Sigmoid colon (tissue), 7 donors: Measurements from ENCODE around the gene PCBP3. TPM values are rescaled to one million over a fixed set of nuclear protein-coding genes. Genes with fewer than 3 reads are reported as not detected.

ENCODE experiments used
- DNase-seq: peaks from one replicate; pipeline ENCODE4 v3.0.0-alpha.2; 2019
- H3K27ac ChIP-seq, 4 donors: fragments of 200-600 bp; sonication (generic); one replicate each; pipeline ENCODE4 v1.5.1; 2016 to 2019; ENCODE audit warnings: mild to moderate bottlenecking in 1 of 4
- H3K27me3 ChIP-seq, 3 donors: fragments of 200-600 bp; sonication (generic); one replicate each; pipeline ENCODE4 v1.5.1; 2019; ENCODE audit warnings: mild to moderate bottlenecking in 1 of 3
- H3K36me3 ChIP-seq, 4 donors: fragments of 200-600 bp; sonication (generic); one replicate each; pipeline ENCODE4 v1.5.1; 2016 to 2019
- H3K4me1 ChIP-seq, 4 donors: fragments of 200-600 bp; sonication (generic); one replicate each; pipeline ENCODE4 v1.5.1; 2017 to 2019
- H3K4me3 ChIP-seq, 4 donors: fragments of 200-600 bp; sonication (generic); one replicate each; pipeline ENCODE4 v1.5.1; 2017 to 2019; ENCODE audit warnings: mild to moderate bottlenecking in 2 of 4, moderate library complexity in 1 of 4
- H3K9me3 ChIP-seq, 4 donors: fragments of 200-600 bp in 3 of 4; sonication (generic) in 3 of 4; one replicate each; pipeline versions ENCODE4 v1.5.1 to v1.6.1; 2013 to 2019
- CTCF ChIP-seq, 4 experiments: fragments of 450-650 bp in 3 of 4; fragments of 200-600 bp in 1 of 4; IDR thresholded peaks; one replicate each; pipeline ENCODE4 v1.5.1; 2016 to 2019; ENCODE audit warnings: antibody characterized with exemption in 4 of 4, mild to moderate bottlenecking in 3 of 4, moderate library complexity in 2 of 4
- EP300 ChIP-seq, 4 donors: sonication (generic); formaldehyde crosslinking; IDR thresholded peaks; one replicate each; pipeline ENCODE4 v1.6.1; 2017; ENCODE audit warnings: antibody characterized with exemption in 4 of 4
- POLR2A ChIP-seq, 2 donors: fragments of 450-650 bp; IDR thresholded peaks; one replicate each; pipeline ENCODE4 v1.6.1; 2016; ENCODE audit warnings: antibody characterized with exemption in 2 of 2, mild to moderate bottlenecking in 2 of 2, moderate library complexity in 2 of 2
- POLR2AphosphoS5 ChIP-seq, 4 donors: sonication (generic); formaldehyde crosslinking; IDR thresholded peaks; one replicate each; pipeline ENCODE4 v1.6.1; 2017; ENCODE audit warnings: antibody characterized with exemption in 4 of 4
- WGBS, 2 donors: extraction: QIAGEN DNeasy Blood & Tissue Kit; methylation state at CpG; one replicate each; pipeline ENCODE4 v1.1.7; 2013; 5-methylcytosine and 5-hydroxymethylcytosine counted together
- intact Hi-C: fragments of 100-400 bp; cut with DNase I; formaldehyde crosslinking; loops from one replicate; pipeline ENCODE4 v1.15.1; 2023
- polyA plus RNA-seq, 3 donors: library from polyadenylated mRNA; stranded (reverse); fragments of 200-250 nt; gene quantifications; one replicate each; pipeline ENCODE4 v1.2.3, GENCODE V29; 2013
- total RNA-seq, 4 donors: library from RNA; depleted of rRNA; stranded (reverse); fragments of >200 nt; gene quantifications; one replicate each; pipeline ENCODE4 v1.1.0, GENCODE V29; 2016
- donor health status: healthy with polysubstance abuse.
- donor health status: Bipolar disorder and iron deficiency.
- donor health status: healthy.

The PCBP3 gene
- total and polyA plus RNA-seq, 7 donors = 1.2 to 21.3 (median 8.2) TPM

GRCh38 chr21:45834026-45834715 is 190.6 kb downstream of the PCBP3 start:
- TF ChIP-seq CTCF (IDR thresholded peaks at IDR 0.05) = no peak
- TF ChIP-seq POLR2A (IDR thresholded peaks at IDR 0.05) = no peak
- TF ChIP-seq EP300 (IDR thresholded peaks at IDR 0.05) = no peak
- no peak for TF ChIP-seq POLR2AphosphoS5 (IDR thresholded peaks at IDR 0.05)
- DNase-seq = no peak
- WGBS, 2 donors = 92% methylated on average over 24 of the region's 24 CpGs
- H3K36me3 ChIP-seq = no peaks in the 10 kb centered on the region
- H3K4me1 ChIP-seq = peaks cover 0 to 37% (median 8%) of the 10 kb centered on the region in 4 donors
- peak overlapping the region in 1 of 4 donors; percentile 54 for H3K27ac ChIP-seq
- H3K9me3 ChIP-seq = no peaks in the 10 kb centered on the region
- intact Hi-C loops = no loop called here
- no peaks in the 10 kb centered on the region for H3K27me3 ChIP-seq
- no peak overlapping the region for H3K4me3 ChIP-seq

- peaks cover 0 to 37% (median 8%) of the 10 kb centered on the region in 4 donors for H3K4me1 ChIP-seq
- 85 to 89% methylated on average over 24 of the region's 24 CpGs for WGBS, 2 donors
- H3K27ac ChIP-seq = no peak overlapping the region
- TF ChIP-seq POLR2AphosphoS5 (IDR thresholded peaks at IDR 0.05) (no peak), EP300 (IDR thresholded peaks at IDR 0.05) (no peak), CTCF (IDR thresholded peaks at IDR 0.05) (no peak), POLR2A (IDR thresholded peaks at IDR 0.05) (no peak)
- DNase-seq = no peak
- intact Hi-C loops = loop anchor here (5.0 kb wide), 1 partner anchor 87 kb away; no protein-coding TSS in a partner anchor
- no peak overlapping the region for H3K4me3 ChIP-seq
- no peaks in the 10 kb centered on the region for H3K36me3 ChIP-seq
- no peaks in the 10 kb centered on the region for H3K9me3 ChIP-seq
- no peaks in the 10 kb centered on the region for H3K27me3 ChIP-seq
Observed at GRCh38 chr21:45834821-45835293, 191.3 kb downstream of the PCBP3 start.

- no peaks in the 10 kb centered on the region for H3K36me3 ChIP-seq
- no peaks in the 10 kb centered on the region for H3K27me3 ChIP-seq
- peaks cover 0 to 2% (median 1%) of the 10 kb centered on the region in 4 donors for H3K9me3 ChIP-seq
- WGBS, 2 donors = 84 to 88% methylated on average over 21 of the region's 21 CpGs
- H3K4me3 ChIP-seq = no peak overlapping the region
- DNase-seq = no peak
- TF ChIP-seq EP300 (IDR thresholded peaks at IDR 0.05) = no peak
- H3K4me1 ChIP-seq = peaks cover 0 to 37% (median 8%) of the 10 kb centered on the region in 4 donors
- peak overlapping the region in 1 of 4 donors; percentile 69 for H3K27ac ChIP-seq
- intact Hi-C loops = loop anchor here (5.0 kb wide), 1 partner anchor 87 kb away; no protein-coding TSS in a partner anchor
Observed at GRCh38 chr21:45835301-45836267, 192.1 kb downstream of the PCBP3 start.

GRCh38 chr21:45836268-45836655 is 192.7 kb downstream of the PCBP3 start:
- no peak for DNase-seq
- no peaks in the 10 kb centered on the region for H3K27me3 ChIP-seq
- peaks cover 0 to 8% (median 4%) of the 10 kb centered on the region in 4 donors for H3K9me3 ChIP-seq
- 83 to 89% methylated on average over 13 of the region's 13 CpGs for WGBS, 2 donors
- peaks cover 0 to 37% (median 8%) of the 10 kb centered on the region in 4 donors for H3K4me1 ChIP-seq
- TF ChIP-seq POLR2A (IDR thresholded peaks at IDR 0.05) (no peak), POLR2AphosphoS5 (IDR thresholded peaks at IDR 0.05) (peak in 1 of 4 donors; percentile 12)
- intact Hi-C loops = loop anchor here (5.0 kb wide), 1 partner anchor 86 kb away; no protein-coding TSS in a partner anchor
- no peaks in the 10 kb centered on the region for H3K36me3 ChIP-seq
- H3K4me3 ChIP-seq = no peak overlapping the region
- H3K27ac ChIP-seq = peak overlapping the region in 1 of 4 donors; percentile 69

- intact Hi-C loops = loop anchor here (5.0 kb wide), 1 partner anchor 85 kb away; no protein-coding TSS in a partner anchor
- TF ChIP-seq EP300 (IDR thresholded peaks at IDR 0.05) (no peak), POLR2A (IDR thresholded peaks at IDR 0.05) (no peak), CTCF (IDR thresholded peaks at IDR 0.05) (no peak), POLR2AphosphoS5 (IDR thresholded peaks at IDR 0.05) (no peak)
- Histone ChIP-seq H3K27ac (peak overlapping the region in 1 of 4 donors; percentile 69), H3K36me3 (no peaks in the 10 kb centered on the region), H3K27me3 (no peaks in the 10 kb centered on the region), H3K9me3 (peaks cover 0 to 8% (median 4%) of the 10 kb centered on the region in 4 donors), H3K4me3 (no peak overlapping the region), H3K4me1 (peaks cover 0 to 31% (median 8%) of the 10 kb centered on the region in 4 donors)
- no peak for DNase-seq
- WGBS, 2 donors = 83 to 87% methylated on average over 24 of the region's 24 CpGs
Observed at GRCh38 chr21:45836694-45837670, 193.5 kb downstream of the PCBP3 start.
